Measurements from ENCODE around the gene UPF3A. TPM values are rescaled to one million over a fixed set of nuclear protein-coding genes. Genes with fewer than 3 reads are reported as not detected.

Gene UPF3A
- total RNA-seq, 2 experiments from 2014 or later, result 36.9 to 38.7 TPM

Small RNAs within 50 kb of the gene (microRNA-seq; reads per million reads assigned to microRNA genes)
- gene MIR4502 (ENCODE audit: borderline microRNAs expressed, borderline replicate concordance) (not detected), gene MIR548AR (ENCODE audit: borderline microRNAs expressed, borderline replicate concordance) (not detected)

Other genes with a start within 250 kb of the UPF3A start
- 10 to 100 TPM; 48.3 to 48.8 TPM for gene RASA3, start 149.0 kb upstream of the UPF3A start, total RNA-seq
- gene CFAP97D2, start 102.3 kb upstream of the UPF3A start, total RNA-seq, result under 1 TPM in 1 of 2 experiments, not detected in 1; 0.17 TPM
- 10 to 100 TPM; 67.2 to 69.5 TPM for gene CDC16, start 46.7 kb upstream of the UPF3A start, total RNA-seq
- gene CHAMP1, start 32.9 kb downstream of the UPF3A start, total RNA-seq, result 10 to 100 TPM; 50.6 to 52.6 TPM

Data from activated naive CD4-positive, alpha-beta T cell treated with anti-CD3 and anti-CD28 coated beads for 36 hours (primary cell).